Heart left ventricle (tissue), 16 donors: ENCODE measurements around the gene RAVER1. TPM values are rescaled to one million over a fixed set of nuclear protein-coding genes. Genes with fewer than 3 reads are reported as not detected.

ENCODE experiments used
- ATAC-seq, 4 donors: fragments of 200-7000 bp; cut with Tn5 transposase; one replicate each; pipeline ENCODE4 v1.9.1; 2020 to 2022; ENCODE audit warnings: moderate library complexity in 4 of 4, mild to moderate bottlenecking in 3 of 4, moderate number of reproducible peaks in 1 of 4
- DNase-seq, 5 donors: peaks; one replicate each; pipeline ENCODE4 v3.0.0-alpha.2; 2020
- H3K27ac ChIP-seq, 12 donors: fragments of 200-600 bp; sonication (generic) in 4 of 12; one replicate each; pipeline versions ENCODE4 v1.5.0 to v1.8.0; 2016 to 2022; ENCODE audit warnings: mild to moderate bottlenecking in 2 of 12
- H3K27me3 ChIP-seq, 9 donors: fragments of 200-600 bp; sonication (generic) in 2 of 9; one replicate each; pipeline versions ENCODE4 v1.5.1 to v1.8.0; 2016 to 2022; ENCODE audit warnings: mild to moderate bottlenecking in 3 of 9
- H3K36me3 ChIP-seq, 9 donors: fragments of 200-600 bp; sonication (generic) in 2 of 9; one replicate each; pipeline versions ENCODE4 v1.5.0 to v1.8.0; 2018 to 2022; ENCODE audit warnings: mild to moderate bottlenecking in 2 of 9
- H3K4me1 ChIP-seq, 12 donors: fragments of 200-600 bp; sonication (generic) in 4 of 12; one replicate each; pipeline versions ENCODE4 v1.5.0 to v1.8.0; 2016 to 2022; ENCODE audit warnings: mild to moderate bottlenecking in 3 of 12
- H3K4me3 ChIP-seq, 12 donors: fragments of 200-600 bp; sonication (generic) in 4 of 12; one replicate each; pipeline versions ENCODE4 v1.5.0 to v1.8.0; 2017 to 2022; ENCODE audit warnings: mild to moderate bottlenecking in 9 of 12, moderate library complexity in 4 of 12
- H3K9me3 ChIP-seq, 12 donors: fragments of 200-600 bp; sonication (generic) in 4 of 12; one replicate each; pipeline versions ENCODE4 v1.5.0 to v1.8.0; 2016 to 2022; ENCODE audit warnings: mild to moderate bottlenecking in 1 of 12
- POLR2A ChIP-seq, 2 donors: fragments of 450-650 bp; IDR thresholded peaks; one replicate each; pipeline ENCODE4 v1.6.1; 2017; ENCODE audit warnings: antibody characterized with exemption in 2 of 2, mild to moderate bottlenecking in 2 of 2, moderate library complexity in 2 of 2
- WGBS, 4 donors: extraction: QIAGEN DNeasy Blood & Tissue Kit in 2 of 4; methylation state at CpG; one replicate each; pipeline versions ENCODE4 v1.1.5 to v1.1.7; 2013 to 2018; 5-methylcytosine and 5-hydroxymethylcytosine counted together
- intact Hi-C, 10 donors: fragments of 100-400 bp; cut with DNase I; formaldehyde crosslinking; loops; one replicate each; pipeline versions ENCODE4 v1.11.1 to v1.14.2; 2022
- polyA plus RNA-seq, 2 donors: library from polyadenylated mRNA; stranded (reverse); fragments of 200-250 nt; gene quantifications; one replicate each; pipeline ENCODE4 v1.2.3, GENCODE V29; 2013
- total RNA-seq, 9 donors: library from RNA; depleted of rRNA in 2 of 9; stranded (reverse); fragments of >200 nt in 2 of 9; fragmentation: NEBNext Ultra II Directional in 3 of 9; extraction: Animal tissue kit (Norgen Biotek cat#: 25700) in 3 of 9; gene quantifications; one replicate each; pipeline versions ENCODE4 v1.1.0 to v1.2.4, GENCODE V29; 2016 to 2023
- TF ChIP-seq, protein P1 (sequence below), 12 donors: fragments of 200-600 bp; sonication (generic) in 4 of 12; IDR thresholded peaks; one replicate each; pipeline versions ENCODE4 v1.5.0 to v1.8.0; 2018 to 2022; ENCODE audit warnings: antibody characterized with exemption in 12 of 12, mild to moderate bottlenecking in 5 of 12
- donor health status: ischemic (EF 13 %, LVEDD 7.1; RV severe dilation, severe dysfunction).
- donor health status: healthy with polysubstance abuse.
- donor health status: DM: no; HTN: yes; CAD: no.
- donor health status: DM: no; HTN: no; CAD: no.
- donor health status: ischemic (EF 25% LVEDD 6.9; RV normal size, moderate dysfunction).
- donor health status: ischemic (EF 25% LVEDD 5.7; RV mildly dilated, moderate dysfunction).
- donor health status: healthy.
- donor health status: DM: yes; HTN: yes; CAD: no.
- donor health status: ischemic (EF 35%, LVEDD 5.7; RV mildly dilated, moderate dysfunction).
- donor health status: nonischemic (EF 11% LVEDD 7.7; RV severe dilation, severe dysfunction).
- donor health status: DM: yes; HTN: yes; CAD: no.
- donor health status: PGD.
- donor health status: ischemic (EF 29% LVEDD 5.4; RV normal size, mild dysfunction).
- donor health status: nonischemic (EF 23%, LVEDD 6.1; RV moderate dilation, normal function).

Gene RAVER1
- total and polyA plus RNA-seq, 11 donors: 5.9 to 22.5 (median 14.0) TPM

GRCh38 chr19:10317857-10318462 lies 15.4 kb downstream of the RAVER1 start:
- DNase-seq (no peak), ATAC-seq (no peak)
- intact Hi-C loops: loop anchor here in 2 of 10 donors (2.0 to 5.0 kb wide), 2 partner anchors 15 to 44 kb away; partner anchors contain the start of gene RAVER1 (in 1 of the 2)
- no peak for TF ChIP-seq POLR2A (IDR thresholded peaks at IDR 0.05)
- TF ChIP-seq, protein P1, sequence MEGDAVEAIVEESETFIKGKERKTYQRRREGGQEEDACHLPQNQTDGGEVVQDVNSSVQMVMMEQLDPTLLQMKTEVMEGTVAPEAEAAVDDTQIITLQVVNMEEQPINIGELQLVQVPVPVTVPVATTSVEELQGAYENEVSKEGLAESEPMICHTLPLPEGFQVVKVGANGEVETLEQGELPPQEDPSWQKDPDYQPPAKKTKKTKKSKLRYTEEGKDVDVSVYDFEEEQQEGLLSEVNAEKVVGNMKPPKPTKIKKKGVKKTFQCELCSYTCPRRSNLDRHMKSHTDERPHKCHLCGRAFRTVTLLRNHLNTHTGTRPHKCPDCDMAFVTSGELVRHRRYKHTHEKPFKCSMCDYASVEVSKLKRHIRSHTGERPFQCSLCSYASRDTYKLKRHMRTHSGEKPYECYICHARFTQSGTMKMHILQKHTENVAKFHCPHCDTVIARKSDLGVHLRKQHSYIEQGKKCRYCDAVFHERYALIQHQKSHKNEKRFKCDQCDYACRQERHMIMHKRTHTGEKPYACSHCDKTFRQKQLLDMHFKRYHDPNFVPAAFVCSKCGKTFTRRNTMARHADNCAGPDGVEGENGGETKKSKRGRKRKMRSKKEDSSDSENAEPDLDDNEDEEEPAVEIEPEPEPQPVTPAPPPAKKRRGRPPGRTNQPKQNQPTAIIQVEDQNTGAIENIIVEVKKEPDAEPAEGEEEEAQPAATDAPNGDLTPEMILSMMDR (IDR thresholded peaks at IDR 0.05): no peak
- Histone ChIP-seq H3K9me3 (no peaks in the 10 kb centered on the region), H3K27ac (no peak overlapping the region), H3K4me1 (peaks cover 0 to 20% (median 13%) of the 10 kb centered on the region in 12 donors), H3K27me3 (no peaks in the 10 kb centered on the region), H3K36me3 (peaks cover 0 to 70% (median 61%) of the 10 kb centered on the region in 9 donors), H3K4me3 (no peak overlapping the region)
- 93 to 96% (median 94%) methylated on average over 14 to 15 of the region's 15 CpGs for WGBS, 4 donors

DNA sequence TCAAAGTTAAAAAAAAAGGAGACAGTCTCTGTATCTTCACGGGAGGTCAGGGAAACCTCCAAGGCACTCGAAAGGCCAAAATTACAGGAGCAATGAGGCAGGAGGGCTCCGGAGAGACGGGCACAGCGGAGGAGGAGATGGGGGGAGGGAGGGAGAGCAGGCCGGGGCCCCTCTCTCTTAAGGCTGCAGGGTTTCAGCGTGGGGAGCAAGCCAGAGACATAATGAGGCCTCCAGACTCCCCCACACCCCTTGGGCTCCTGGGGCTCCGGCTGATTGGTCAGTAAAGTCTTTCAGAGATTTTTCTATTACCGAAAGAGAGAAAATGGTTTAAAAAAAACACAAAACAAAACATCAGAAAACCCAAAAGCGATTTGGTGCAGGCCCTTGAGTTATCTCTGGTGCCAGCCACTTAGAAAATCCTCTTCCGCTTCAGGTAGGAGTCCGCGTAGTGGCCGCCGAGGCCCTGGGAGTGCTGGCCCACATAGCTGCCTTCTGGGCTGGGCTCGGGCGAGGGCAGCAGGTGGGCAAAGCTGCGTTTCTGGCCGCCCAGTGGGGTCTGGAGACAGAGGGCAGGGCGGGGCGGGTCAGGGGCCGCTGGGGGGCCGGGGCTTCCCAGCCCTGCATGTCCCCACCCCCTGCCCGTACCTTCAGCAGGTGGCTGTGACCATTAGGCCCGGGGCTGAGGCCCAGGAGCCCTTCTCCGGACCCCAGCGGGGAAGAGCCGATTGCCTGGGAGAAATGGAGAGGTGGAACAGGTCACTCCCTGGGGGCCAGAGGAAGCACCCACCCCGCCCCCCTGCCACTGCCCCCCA lies 16.1 kb downstream of the RAVER1 start:
- no peak for TF ChIP-seq POLR2A (IDR thresholded peaks at IDR 0.05)
- TF ChIP-seq, protein P1 (IDR thresholded peaks at IDR 0.05): no peak
- intact Hi-C loops: loop anchor here in 2 of 10 donors (2.0 to 5.0 kb wide), 2 partner anchors 16 to 45 kb away; partner anchors contain the start of gene RAVER1 (in 1 of the 2)
- 85 to 89% (median 87%) methylated on average over 22 to 29 of the region's 29 CpGs for WGBS, 4 donors

GRCh38 chr19:10316229-10317044 lies 16.9 kb downstream of the RAVER1 start:
- ATAC-seq (peak in 2 of 4 donors; percentile 17 to 29), DNase-seq (no peak)
- H3K4me3 ChIP-seq: peak overlapping the region in 10 of 12 donors; percentile 62 to 95 (median 82)
- no peaks in the 10 kb centered on the region for H3K9me3 ChIP-seq
- H3K36me3 ChIP-seq: peaks cover 0 to 55% (median 47%) of the 10 kb centered on the region in 9 donors
- 57 to 63% (median 60%) methylated on average over 14 to 19 of the region's 19 CpGs for WGBS, 4 donors
- intact Hi-C loops: loop anchor here in 2 of 10 donors (2.0 to 5.0 kb wide), 2 partner anchors 16 to 46 kb away; partner anchors contain the start of gene RAVER1 (in 1 of the 2)
- H3K27me3 ChIP-seq: no peaks in the 10 kb centered on the region
- peak overlapping the region in 6 of 12 donors; percentile 12 to 77 (median 64) for H3K27ac ChIP-seq
- TF ChIP-seq, protein P1 (IDR thresholded peaks at IDR 0.05): no peak
- TF ChIP-seq POLR2A (IDR thresholded peaks at IDR 0.05): no peak
- peaks cover 0 to 20% (median 13%) of the 10 kb centered on the region in 12 donors for H3K4me1 ChIP-seq

More for the DNA sequence above, 16.1 kb downstream of the RAVER1 start:
- Histone ChIP-seq H3K9me3 (no peaks in the 10 kb centered on the region), H3K36me3 (peaks cover 0 to 63% (median 55%) of the 10 kb centered on the region in 9 donors), H3K27me3 (no peaks in the 10 kb centered on the region), H3K4me3 (no peak overlapping the region), H3K4me1 (peaks cover 0 to 20% (median 13%) of the 10 kb centered on the region in 12 donors), H3K27ac (no peak overlapping the region)
- DNase-seq (no peak), ATAC-seq (no peak)
